NCI-H748 treated with DMSO at 0.1 percent for 48 hours (cell line): ENCODE results near the gene FAM3C.
A peak's percentile ranks its signal among the peaks of the same experiment; 100 is the strongest.

ENCODE experiments used
- DNase-seq: peaks from one replicate; lab custom pipeline; 2025; lab: John Stamatoyannopoulos, UW

FAM3C gene

DNA sequence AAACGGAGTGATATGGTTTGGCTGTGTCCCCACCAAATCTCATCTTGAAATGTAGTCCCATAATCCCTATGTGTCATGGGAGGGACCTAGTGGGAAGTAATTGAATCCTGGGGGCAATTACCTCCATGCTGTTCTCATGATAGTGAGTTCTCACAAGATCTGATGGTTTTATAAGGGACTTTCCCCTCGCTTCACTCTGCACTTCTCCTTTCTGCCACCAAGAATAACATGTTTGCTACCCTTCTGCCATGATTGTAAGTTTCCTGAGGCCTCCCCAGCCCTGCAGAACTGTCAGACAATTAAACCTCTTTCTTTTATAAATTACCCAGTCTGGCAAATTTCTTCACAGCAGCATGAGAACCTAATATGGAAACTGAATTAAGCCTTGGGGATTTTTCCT, 19.1 kb downstream of the FAM3C start:
- no peak for DNase-seq

DNA sequence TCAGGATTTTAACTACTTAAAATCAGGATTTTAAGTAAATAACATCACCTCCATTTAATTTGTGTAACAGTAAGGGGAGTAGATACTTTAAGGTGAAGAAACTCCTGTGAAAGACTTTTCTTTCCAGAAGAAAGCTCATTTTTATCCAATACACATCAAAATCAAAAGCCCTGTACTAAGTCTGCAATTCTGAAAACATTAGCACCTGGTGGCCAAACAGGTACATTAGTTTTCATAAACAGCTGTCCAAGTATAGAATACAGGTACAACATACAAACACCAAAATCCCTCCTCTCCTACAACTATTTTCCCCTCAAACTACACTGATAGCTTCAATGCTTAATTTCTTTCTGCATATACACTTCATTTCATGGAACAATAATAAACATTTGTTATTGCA, 22.9 kb downstream of the FAM3C start:
- no peak for DNase-seq

DNA sequence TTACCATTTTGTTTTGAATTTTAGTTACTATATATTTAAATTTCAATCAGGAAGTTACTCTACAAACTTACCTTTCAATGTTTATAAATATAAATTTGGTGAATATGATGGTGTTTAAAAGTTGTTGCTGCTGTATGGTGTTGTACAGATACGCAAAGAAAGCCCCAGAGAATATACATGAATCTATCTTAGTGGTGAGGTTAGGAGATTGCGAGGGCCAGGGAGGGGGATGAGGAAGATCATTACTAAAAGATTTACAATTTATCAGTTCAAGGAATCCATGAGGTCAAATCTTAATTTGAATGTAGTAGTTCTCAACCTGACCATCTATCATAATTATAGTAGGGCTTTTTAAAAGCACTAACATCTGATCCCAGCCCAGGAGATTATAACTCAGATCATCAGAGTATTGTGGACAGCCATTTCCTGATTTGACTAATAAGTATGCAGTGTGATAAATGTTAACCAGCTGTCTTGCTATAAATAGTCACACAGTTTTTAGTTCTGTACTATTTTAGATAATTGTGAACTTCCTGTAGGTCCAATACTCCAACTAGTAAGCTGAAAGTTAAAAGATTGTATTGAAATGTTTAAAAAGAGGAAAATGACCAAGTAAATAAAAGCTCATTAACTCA, 23.6 kb downstream of the FAM3C start:
- DNase-seq, result no peak

DNA sequence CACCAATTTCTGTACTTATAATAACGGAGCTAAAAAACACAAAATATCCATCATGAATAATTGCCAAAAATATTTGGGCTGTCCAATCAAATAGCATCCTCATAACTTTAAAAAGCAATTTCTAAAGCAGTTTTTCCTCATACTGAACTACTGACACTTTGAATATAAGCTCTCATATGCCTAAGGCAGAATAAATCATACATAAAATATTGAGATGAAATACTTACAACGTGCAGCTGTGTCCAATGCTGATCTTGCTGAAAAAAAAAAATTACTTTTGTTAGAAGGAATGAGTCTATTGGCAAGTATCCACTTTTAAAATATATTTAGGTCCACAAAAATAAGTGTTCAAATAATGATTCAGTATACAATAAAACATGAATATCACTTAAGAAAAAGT, 24.2 kb downstream of the FAM3C start:
- DNase-seq, result no peak

GRCh38 chr7:121371367-121371766, 24.7 kb downstream of the FAM3C start:
- no peak for DNase-seq

DNA sequence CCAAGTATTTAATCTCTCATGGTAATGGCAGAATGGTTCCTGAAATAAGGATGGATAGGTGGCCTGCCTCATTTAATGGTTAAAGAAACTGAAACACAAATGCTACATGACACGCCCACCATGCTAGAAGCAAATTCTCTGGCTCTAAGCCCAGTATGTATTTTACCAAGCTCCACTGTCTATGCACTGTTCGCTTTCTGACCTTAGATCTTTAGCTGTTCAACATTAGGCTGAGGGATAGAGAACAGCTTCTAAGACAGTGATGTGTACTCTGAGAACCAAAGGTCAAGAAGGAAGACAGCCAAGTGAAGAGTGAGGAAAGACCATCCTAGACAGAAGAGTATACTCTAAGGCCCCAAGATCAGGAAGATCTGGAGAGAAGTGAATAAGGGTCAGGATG, 26.6 kb downstream of the FAM3C start:
- no peak for DNase-seq

DNA sequence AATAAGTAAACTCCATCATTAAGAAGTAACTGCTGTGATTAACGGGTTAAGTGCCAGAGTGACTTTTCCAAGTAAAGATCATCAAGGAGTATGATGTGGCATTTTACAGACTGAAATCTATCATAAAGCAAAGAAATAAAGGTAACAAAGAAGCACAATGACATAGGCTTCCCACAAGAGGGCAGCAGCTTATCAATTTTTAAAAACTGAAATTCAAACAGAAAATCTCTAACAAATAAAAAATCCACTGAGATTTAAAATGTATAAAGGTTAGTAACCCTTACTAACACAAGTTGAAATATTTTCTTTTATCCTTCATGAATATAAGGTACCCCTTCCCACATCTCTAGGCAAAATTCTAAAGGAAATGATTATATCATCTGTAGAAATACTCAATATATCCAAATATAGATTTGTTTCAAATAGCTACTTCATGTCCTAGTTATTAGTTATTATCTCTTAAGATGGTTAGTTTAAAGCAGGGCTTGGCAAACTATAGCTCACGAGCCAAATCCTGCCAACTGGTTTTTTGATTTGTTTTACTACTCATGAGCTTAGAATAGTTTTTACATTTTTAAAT, 29.2 kb downstream of the FAM3C start:
- DNase-seq, result peak; percentile 54

- no peak for DNase-seq
Measured at GRCh38 chr7:121360564-121360963, 35.5 kb downstream of the FAM3C start.

DNA sequence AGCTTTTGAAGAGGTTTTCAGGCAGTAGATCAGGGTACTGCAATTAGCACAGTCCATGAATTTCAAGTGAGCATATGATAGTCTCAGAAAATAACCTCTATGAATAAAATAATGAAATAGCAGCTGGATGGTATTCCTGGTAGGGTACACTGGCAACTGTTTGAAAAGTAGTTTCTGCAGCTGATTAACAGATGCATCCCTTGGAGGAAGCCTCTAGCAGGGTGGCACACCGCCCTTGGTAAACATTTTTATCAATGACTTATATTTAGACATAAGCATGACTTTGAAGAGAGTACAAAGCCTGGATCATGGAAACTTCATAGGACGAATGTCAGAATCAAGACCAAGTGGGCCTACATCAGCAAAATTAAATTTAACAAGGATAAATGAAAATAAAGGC, 40.5 kb downstream of the FAM3C start:
- DNase-seq, result no peak

DNA sequence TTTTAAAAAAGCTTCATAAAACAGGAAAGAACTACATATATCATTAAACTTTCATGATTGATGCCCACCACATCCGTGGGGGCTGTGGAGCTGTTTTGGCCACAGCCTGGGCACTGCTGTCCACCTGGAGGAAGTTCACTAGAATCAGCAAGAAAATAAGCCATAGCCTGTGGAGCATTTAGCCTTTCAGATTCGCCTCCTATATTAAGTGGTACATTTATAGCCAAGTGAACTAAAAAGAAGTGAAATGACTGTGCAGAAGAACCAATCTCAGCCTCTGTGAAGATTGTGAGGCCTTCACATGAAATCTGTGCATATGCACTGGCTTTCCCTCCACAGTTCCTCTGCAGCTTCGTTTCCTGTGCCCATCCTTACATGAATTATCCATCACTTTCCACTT, 43.8 kb downstream of the FAM3C start:
- DNase-seq, result no peak

- no peak for DNase-seq
Measured at GRCh38 chr7:121351682-121352081, 44.4 kb downstream of the FAM3C start.

DNA sequence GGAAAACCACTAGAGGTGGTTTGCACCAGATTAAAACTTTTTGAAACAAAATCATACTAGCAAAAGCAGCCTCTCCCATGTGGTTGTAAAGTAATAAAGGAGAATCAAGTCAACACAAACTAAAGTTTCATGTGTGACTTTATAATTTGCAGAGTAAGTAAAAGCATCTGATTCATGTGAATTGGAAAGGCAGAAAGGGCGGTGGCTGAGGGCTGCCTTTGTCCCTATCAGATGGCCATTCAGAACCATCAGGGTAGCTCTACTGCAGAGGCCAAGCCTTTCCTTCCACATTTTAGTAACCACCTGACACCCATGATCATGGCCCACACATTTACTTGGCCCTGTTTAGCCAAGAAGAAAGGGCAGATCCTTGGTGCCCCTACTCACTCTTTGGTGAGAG, 51.6 kb downstream of the FAM3C start:
- no peak for DNase-seq

GRCh38 chr7:121344093-121344492, 52.0 kb downstream of the FAM3C start:
- no peak for DNase-seq

- no peak for DNase-seq
Measured at GRCh38 chr7:121343302-121343701, 52.8 kb downstream of the FAM3C start.

DNA sequence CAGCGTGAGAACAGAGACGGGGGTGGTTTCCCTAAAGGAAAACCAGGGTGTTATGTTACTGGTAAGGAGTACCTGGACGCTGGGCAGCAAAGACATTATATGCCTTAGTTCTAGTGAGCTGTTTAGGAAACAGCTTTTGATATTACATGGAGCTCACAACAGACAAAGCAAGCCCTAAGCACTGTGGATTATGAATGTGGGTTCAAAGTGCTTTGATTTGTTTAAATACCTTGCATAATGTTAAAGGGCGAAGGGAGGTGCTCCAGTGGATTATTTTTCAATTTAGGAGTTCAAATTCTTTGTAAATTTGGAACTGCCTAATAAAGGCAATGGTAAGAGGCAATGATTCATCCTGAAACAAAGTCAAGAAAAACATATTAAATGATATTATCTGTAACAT, 53.5 kb downstream of the FAM3C start:
- DNase-seq, result no peak

DNA sequence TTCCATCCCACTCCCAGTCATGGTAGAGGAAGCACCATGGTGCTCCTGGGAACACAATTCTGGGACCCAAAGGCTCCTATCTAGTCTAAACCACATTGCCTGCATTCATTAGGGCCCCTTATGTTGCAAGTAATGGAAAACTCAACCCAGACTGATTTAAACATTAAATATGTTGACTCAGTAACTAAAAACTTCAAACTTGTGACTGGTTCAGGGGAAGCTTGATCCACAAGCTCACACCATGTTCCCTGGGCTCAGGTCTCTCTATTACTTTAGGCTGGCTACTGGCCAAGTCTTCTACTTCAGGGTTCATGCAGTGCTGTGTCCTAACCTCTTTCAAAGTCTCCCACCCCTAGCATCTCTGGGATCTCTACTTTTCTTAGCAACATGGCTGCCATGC, 54.2 kb downstream of the FAM3C start:
- DNase-seq, result no peak

GRCh38 chr7:121339082-121339481, 57.0 kb downstream of the FAM3C start:
- DNase-seq, result no peak

DNA sequence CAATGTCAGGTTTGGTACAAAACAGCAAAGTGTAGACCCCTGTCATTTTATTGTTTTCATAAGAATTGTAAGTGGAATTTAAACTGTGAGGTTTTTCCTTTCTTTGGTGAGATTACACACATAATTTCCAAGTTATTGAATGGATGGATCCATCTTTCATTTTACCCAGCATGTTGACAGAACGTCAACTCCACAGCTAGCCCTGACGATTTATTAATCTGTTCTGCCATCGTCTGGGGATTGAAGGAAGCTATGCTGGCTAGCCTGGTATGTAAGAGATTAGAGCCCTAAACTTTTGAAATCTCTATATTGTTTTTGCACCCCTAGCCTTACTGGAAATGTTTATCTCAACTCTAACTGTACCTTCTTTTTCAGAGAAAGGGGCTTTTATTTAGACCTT, 58.7 kb downstream of the FAM3C start:
- DNase-seq, result peak; percentile 24

DNA sequence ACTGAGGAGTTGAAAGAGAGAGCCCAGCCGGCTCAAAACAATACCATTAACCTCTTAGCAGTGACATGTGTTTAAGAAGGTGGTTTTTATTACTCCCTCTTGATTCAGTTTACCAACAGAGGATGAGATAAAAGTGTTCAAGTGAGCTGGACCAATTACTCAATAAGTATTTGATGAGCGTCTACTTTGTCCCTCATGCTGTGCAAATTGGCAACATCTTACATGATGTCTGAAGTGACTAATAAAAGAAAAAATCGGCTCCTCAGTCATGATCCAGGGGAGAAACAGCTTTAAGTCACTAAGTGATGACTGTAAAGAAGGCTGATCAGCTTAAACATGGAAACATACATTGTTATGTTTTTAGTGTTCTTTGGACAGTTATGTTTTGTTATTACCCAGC, 59.5 kb downstream of the FAM3C start:
- no peak for DNase-seq

- DNase-seq, result no peak
Measured at GRCh38 chr7:121334875-121335648, 61.0 kb downstream of the FAM3C start.

- DNase-seq, result no peak
Measured at GRCh38 chr7:121334376-121334775, 61.7 kb downstream of the FAM3C start.

- no peak for DNase-seq
Measured at GRCh38 chr7:121331574-121331973, 64.5 kb downstream of the FAM3C start.

GRCh38 chr7:121331048-121331447, 65.1 kb downstream of the FAM3C start:
- no peak for DNase-seq
